GM18858 (cell line): ENCODE results near the gene NOS2.

ENCODE experiments used
- ATAC-seq: cut with Tn5 transposase; IDR thresholded peaks from one replicate; pipeline ENCODE4 v1.9.1; 2021; ENCODE audit not compliant: unreplicated experiment

The NOS2 gene

DNA sequence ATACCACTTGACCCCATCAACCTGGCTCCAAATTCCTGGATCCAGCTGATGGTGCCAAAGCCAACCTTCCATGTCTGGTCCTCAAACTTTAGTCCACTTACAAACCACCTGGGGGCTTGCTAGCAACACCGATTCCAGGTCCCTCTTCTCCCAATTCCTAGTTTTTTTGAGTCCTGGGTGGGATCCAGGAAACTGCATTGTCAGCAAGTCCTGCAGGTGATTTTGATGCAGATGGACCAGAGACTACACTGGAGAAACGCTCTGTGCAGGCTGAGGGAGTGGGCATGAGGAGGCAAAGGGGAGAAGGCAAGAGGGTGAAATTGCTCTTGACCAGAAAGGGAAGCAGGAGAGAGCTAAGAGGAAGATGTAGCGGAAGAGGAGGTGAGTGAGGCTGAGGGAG is 21.0 kb upstream of the NOS2 start:
- no peak for ATAC-seq

DNA sequence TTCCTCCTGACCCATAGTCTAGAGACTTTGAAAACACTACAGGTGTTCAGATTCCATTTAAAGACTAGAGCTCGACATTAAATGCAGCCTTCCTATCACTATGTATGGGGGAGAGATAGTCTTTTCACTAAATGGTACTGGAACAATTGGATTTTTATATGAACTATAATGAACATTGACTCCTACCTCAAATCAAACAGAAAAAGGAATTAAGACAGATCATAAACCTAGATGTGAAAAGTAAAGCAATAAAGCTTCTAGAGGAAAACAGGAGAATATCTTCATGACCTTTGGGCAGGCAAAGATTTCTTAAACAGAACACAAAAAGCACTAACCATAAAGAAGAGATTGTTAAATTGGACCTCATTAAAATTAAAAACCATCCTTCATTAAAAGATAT is 18.8 kb upstream of the NOS2 start:
- ATAC-seq: no peak

DNA sequence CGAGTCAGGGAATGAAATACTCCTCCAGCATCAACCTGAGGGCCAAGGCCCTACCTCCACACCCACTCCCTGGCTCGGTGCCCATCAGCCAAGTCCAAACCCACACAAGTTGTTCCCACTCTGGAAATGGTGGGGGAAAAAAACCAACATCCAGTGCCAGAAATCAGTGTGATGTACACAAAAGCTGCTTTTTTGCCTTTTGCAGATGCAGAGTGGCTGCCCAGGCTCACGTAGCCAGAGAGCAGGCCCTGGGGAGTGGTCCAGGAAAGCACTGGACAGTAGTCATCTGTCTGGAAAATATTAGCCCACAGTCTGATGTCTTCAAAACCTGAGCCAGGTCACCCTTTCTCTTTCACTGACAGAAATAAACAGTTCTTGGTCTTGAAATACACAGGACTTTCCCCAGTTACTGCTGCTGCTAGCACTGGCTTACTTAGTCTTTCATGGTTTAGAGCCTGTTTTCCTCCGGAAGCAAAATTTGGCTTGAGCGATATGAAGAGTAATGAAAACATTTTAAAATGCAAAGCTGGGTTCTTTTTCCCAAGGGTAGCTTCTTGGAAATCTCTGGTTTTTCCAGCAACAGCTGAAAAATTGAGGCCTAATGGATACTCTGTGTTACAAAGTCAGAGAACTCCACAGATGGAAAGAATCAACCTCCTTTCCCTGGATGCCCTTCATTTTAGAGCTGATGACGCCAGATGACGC is 18.2 kb upstream of the NOS2 start:
- no peak for ATAC-seq

DNA sequence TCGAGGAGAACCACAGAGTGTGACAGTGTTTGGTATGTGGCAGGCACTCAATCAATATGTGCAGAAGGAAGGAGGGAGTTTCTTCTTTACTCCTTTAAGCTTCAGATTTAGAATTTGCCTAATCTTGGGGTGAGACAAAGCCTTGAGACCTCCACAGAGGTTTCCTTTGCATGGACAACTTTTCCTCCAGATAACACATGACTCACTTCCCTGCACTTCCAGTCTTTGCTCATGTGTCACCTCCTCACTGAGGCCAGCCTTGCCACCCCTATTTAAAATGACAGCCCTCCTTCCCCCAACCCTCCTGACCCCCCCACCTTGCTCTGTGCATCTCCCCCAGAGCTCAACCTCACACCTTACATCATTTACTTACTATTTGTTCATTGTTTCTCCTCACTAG is 17.4 kb upstream of the NOS2 start:
- no peak for ATAC-seq

DNA sequence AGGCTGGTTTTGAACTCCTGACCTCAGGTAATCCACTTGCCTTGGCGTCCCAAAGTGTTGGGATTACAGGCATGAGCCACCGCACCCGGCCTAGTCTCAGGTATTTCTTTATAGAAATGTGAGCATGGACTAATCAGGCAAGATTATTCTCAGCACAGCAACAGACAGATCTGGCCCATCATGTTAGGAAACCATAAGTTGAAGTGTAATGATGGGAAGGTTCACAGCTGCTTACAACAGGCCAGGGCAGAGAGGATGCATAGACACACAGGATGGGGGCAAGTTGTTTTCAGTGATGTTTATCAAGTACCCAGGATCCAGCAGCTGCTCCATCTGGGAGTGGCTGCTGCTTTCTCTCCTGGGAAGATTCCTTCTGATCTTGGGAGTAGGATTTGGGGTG is 16.6 kb upstream of the NOS2 start:
- ATAC-seq: no peak

DNA sequence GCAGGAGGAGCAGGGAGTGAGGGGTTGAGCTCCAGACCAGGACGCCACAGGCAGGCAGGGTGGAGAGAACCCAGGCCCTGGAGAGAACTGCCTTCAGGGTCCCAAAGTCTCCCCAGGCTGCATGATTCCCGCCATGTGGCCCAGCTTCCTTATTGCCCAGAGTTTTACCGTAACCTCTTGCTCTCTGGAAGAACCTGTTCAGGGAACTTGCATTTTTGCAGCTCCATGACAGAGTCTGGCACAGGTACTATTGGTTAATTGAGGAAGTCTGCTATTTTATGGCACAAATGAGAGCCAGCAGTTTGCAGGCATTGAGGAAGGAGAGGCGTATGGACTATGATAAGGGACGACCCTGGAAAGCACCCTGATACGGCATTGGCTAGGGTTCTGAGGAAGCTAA is 11.6 kb upstream of the NOS2 start:
- no peak for ATAC-seq

DNA sequence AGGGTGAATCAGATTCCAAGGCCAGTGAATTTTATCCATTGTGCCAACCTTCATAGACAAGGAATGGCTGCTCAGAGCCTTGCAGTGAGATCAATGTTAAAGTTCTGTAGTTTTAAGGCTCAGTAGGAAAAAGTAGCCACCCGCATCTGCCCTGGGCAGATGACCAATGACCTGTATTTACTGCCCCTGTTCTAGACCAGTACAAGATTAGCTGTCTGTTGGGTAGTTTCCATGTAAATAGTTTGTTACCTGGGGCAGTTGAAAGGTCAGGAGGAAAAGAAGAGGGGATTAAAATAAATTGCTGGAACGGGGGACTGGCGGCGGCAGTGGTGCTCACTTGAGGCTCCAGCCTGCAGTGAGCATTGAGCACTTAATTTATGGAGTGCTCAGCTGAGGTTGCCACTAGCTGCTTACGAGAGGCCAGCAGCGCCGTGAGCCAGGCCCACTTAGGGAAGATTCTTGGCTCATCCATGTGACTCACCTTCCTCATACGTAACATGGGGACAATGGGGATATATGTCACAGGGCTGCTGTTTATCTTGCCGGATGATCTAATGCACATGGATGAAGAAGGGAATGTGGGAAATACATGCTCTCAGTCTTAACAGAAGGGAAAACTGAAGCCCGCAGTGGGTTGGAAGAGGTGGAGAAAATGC is 10.7 kb upstream of the NOS2 start:
- ATAC-seq: no peak

DNA sequence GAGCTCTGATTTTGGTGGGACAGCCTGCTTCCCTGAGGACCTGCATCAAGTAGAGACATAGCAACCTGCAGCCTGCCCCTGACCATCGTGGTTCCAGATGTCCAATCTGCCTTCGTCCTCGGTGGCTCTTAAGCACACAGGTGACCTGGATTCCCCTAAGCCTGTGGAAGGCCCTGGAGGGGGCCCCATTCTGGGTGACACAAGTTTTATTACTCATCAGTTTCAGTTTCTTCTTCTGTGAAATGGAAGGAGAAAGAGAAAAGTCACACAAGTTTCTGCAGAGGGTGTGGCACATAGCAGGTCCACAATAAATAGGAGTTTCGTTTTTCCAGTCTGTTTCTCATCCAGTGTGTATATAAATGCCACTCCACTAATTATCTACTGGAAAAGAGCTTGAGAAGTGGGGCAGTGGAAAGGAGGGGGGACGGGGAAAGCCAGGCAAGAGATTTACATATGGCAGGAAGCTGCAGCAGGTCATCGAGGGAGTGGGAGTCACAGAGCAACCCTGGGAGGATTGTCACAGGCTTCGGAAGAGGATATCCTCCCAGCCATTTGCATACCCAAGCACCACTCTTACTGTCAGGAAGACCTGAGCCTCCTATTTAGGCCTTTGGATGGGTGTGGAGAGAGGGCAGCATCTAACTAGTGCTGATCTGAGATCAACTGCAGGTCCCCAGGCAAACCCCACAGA is 10.0 kb upstream of the NOS2 start:
- peak; percentile 29 for ATAC-seq

DNA sequence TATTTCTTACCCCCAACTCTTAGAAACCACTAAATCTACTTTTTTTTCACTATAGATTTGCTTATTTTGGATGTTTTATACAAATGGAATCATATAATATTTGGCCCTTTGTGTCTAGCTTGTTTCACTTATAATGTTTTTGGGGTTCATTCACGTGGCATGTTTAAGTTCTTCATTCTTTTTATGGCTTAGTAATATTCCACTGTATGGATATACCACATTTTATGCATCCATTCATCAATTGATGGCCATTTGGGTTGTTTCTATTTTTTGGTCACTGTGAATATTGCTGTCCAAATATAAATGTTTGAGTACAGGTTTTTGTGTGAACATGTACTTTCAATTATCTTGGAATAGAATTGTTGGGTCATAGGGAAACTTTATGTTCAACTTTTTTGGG is 9.2 kb upstream of the NOS2 start:
- ATAC-seq: no peak

DNA sequence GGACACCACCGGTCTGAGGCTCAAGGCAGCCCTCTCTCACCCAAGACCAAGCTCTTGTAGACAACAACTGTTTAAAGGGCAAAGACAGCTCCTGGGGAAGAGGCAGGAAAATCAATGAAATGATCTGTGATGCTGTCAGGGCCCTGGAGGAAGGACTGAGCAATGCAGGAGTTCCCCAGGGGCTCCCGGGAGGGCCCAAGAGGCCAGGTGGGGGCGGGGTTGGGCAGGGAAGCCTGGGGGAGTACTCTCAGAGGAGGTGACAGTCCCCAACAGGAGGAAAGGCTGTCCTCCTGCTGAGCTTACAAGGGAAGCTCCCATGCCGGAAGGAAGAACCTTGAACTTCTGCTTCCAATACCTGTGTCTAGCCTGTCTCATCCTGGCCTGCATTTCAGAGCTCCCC is 8.3 kb upstream of the NOS2 start:
- no peak for ATAC-seq

DNA sequence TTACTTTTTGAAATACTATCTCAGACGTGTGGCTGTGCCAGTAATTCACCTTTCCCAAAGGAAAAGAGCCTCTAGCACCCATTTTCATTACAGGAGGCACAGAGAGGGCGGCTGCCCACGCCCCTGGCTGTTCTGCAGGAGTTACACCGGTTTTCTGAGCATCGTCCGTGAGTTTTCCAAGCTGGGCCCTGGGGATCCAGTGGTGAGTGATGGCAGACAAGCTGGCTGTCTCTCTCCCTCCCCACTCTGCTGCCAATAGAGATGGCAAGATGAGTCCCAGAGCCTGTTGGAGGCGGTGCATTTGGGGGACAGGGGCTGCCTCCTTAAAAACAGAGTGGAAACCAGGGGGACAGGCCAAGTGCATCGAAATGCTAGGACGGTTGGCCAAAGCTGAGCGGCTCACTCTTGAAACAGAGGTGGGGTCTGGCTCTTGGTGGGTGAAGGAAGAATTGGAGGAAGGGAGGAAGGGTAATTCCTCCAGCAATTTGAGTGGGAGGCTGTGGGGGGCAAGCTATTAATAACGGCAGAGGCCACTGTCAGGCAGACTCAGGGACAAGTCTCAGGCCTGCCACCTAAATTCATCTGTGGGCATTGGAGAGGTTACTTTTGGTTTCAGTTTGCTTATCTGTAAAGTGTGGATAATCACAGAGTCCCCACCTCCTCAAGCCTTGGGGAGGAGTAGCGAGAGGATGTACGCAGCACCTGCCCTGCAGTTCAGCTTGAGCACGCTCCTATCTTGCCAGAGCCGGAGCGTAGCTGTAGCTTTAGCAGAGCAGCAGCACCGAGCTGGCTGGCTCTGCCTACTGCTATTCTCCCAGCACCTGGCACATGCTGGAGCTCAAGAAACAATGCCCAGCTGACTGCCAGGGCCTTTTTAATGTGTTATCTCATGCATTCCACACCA is 7.5 kb upstream of the NOS2 start:
- ATAC-seq: peak; percentile 67

DNA sequence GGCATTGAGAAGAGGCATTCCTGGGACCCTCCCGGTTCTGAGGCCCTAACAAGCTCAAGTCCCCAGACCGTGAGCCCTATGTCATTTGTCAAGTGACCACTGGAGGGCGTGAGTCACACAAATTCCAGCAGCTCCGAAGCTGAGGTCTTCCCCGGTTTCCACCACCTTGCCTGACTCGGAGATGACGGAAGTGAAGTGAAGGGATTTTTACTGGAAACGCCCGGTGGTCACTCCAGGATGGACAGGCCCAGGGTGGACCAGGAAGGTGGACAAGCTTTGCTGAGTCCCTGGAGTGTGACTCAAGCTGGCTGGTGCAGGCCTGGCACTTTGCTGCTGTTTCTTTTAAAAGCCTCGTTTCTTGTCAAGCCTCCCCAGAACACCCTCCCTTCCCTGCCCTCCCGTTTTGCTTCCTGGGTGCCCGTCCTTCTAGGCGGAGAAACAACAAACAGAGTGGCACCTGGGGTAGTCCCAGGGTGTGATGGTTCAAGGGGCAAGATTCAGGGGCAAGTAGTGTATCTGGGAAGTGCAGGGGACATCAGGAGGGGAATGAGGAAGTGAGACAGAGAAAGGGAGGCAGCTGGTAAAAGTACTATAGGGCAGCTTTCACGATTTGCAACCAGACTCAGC is 5.3 kb upstream of the NOS2 start:
- ATAC-seq: no peak

DNA sequence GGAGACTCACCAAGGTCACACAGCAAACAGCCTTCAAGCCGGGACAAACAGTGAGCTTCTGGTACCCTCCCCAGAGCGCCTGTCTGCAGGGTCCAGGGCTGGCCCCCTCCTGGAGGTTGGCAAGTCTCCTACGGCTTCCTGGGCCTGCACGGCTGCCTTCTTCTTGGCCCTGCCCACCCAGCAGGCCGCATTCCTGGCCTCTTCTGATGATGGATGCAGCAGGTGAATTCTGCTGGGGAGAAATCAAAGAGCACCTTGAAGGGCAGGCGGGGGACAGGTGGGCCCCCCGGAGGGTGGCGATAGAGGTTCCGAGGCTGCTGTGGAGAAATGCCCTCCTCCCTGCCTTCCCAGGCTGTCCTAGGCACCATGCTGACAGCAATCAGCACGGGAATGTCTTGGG is 3.8 kb upstream of the NOS2 start:
- no peak for ATAC-seq

DNA sequence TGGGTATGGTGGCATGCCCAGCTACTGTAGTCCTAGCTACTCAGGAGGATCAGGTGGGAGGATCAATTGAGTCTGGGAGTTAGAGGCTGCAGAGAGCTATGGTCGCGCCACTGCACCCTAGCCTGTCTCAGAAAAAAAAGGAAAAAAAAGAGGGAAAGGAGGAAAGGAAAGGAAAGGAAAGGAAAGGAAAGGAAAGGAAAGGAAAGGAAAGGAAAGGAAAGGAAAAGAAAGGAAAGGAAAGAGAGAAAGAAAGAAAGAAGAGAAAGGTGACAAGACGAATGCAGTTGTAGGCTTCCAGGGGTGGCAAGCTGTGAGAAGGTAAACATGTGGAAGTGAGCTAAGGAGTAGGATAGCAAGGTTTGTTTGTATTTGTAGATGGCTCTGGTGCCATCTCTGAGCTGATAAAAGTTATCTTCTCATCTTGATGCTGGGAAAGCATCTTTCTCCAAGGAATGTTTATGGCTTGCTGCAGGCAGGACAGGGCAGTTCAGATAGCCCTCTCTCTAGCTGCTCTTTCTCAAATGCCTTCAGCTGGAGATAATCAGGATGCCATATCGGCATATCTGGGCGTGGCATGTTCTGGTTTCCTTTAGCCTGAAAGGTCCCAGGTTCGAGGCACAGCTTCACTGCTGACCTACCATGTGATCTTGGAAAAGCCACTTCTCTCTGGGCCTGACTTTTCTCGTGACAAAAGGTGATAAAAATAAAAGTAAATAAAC is 2.8 kb upstream of the NOS2 start:
- ATAC-seq: no peak

DNA sequence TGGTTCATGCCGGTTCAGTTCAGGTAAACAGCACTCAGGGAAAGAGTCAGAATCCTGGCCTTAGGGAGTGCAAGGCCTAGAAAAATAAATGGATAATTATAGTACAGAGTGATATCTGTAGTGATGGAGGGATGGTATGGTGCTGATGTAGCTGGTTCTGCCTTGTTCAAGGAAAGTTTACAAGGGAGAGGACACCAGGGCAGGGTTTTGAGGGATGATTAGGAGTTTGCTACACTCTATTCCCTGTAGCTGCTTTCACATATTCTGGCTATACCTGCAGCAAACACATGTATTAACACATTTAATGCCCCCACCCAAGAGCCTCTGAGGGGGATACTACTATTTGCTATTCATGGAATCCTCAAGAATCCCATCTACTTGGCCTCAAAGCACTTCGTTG is 1.7 kb upstream of the NOS2 start:
- ATAC-seq: no peak

DNA sequence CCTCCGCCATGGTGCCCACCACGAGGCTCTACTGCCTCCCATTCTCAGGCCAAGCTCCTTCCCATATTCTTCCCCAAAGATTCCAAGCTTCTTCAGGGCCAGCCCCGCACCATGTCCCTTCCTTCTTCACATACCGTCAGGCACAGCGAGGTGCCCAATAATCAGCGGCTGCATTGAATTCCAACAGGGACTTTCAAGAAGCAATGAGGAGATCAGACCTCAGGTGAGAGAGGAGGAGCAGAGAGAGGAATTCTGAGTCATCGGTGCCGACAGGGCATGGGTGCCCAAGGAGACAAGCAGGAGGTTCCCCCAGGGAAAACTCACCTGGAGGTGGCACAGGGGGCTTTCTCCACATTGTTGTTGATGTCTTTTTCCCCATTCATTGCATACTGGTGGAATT is 2.0 kb downstream of the NOS2 start:
- no peak for ATAC-seq

DNA sequence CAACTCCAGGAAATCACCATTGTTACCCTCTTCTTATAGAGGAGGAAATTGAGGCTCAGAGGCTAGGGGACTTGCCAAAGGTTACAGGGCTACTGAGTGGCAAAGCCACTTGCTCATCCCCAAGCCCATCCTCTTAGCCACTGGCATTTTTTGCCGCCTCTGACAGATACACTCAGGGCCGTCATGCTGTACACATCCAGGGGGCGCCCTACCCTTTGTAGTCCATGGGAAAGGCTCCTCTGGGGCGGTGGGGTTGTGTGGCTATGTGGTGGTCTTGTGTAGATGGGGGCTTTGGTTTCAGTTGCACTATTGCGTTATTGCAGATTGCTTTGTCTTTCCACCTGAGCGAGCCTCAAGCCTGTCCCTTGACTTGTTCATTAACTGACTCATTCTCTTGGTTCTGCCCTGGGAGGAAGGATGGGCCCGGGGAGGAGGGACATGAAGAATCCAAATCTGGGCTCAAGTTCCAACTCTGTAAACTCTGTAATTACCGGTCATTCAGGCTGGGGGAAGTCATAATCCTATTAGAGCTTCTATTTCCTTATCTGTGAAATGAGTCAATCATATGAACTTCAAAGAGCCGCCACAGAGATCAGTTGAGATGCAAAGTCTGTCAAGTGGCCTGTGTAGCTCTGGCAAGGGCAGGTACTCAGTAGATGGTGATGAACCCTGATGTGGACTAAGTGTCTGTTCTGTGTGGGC is 2.8 kb downstream of the NOS2 start:
- ATAC-seq: no peak

DNA sequence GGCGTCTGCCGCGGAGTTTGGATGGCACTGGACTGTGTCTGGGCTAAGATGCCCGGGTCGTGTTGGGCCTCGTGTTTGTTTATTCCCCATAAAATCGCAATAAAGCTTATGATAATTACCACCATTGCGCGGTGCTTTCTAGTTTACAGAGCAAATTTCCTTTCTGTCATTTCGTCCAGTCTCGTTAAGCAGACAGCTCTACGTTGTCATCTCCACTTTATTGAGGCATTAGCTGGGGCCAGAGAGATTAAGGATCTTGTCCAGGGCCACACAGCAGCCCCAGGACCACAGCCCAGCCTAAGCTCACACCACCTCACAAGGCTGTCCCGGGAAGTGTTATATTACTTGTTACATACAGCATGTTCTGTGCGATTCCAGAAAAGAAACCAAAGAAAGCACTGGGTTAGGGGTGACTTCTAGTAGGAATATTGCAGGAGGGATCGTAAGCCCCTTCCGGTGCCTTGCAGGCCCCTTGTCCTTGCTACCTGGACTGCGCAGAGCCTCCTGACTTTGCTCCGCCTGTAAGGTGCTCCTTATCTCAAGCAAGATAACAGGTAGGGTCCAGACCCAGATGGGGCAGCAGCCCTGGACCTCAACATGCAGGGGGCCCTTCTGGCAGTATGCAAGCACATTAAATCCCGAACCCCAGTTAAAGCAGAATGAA is 6.3 kb downstream of the NOS2 start:
- ATAC-seq: no peak
